Activated naive CD4-positive, alpha-beta T cell treated with anti-CD3 and anti-CD28 coated beads, Interleukin-2, amount 50 U/mL, for 24 hours (primary cell): ENCODE measurements around the gene CGB2.
"Not testable (repeated sequence)": the region's sequence is repeated elsewhere in the genome, so short reads cannot be mapped to it uniquely, and the experiment has no call there.

Source experiments
- H3K27ac Mint-ChIP-seq: one replicate; pipeline ENCODE4 v1.8.0; 2021; ENCODE audit warnings: mild to moderate bottlenecking, mixed read lengths
- H3K27me3 Mint-ChIP-seq: one replicate; pipeline ENCODE4 v1.8.0; 2021; ENCODE audit warnings: mixed read lengths
- H3K36me3 Mint-ChIP-seq: one replicate; pipeline ENCODE4 v1.8.0; 2021; ENCODE audit warnings: mixed read lengths
- H3K4me1 Mint-ChIP-seq: one replicate; pipeline ENCODE4 v1.8.0; 2021; ENCODE audit warnings: mixed read lengths
- H3K4me3 Mint-ChIP-seq: one replicate; pipeline ENCODE4 v1.8.0; 2021; ENCODE audit warnings: mild to moderate bottlenecking, mixed read lengths
- H3K9me3 Mint-ChIP-seq: one replicate; pipeline ENCODE4 v1.8.0; 2021; ENCODE audit warnings: mixed read lengths

CGB2 gene

GRCh38 chr19:49067554-49067953 is 35.9 kb downstream of the CGB2 start:
- Mint-ChIP-seq H3K9me3 (no peaks in the 10 kb centered on the region), H3K4me1 (peaks cover under 1% of the 10 kb centered on the region), H3K36me3 (peaks cover 8% of the 10 kb centered on the region), H3K4me3 (no peak overlapping the region), H3K27me3 (peaks cover 26% of the 10 kb centered on the region), H3K27ac (no peak overlapping the region)

GRCh38 chr19:49069026-49069425 is 37.3 kb downstream of the CGB2 start:
- Mint-ChIP-seq H3K4me3 (no peak overlapping the region), H3K27ac (no peak overlapping the region), H3K9me3 (no peaks in the 10 kb centered on the region), H3K36me3 (peaks cover 10% of the 10 kb centered on the region), H3K4me1 (peaks cover 11% of the 10 kb centered on the region), H3K27me3 (peaks cover 39% of the 10 kb centered on the region)

- no peak overlapping the region for H3K4me3 Mint-ChIP-seq
- H3K36me3 Mint-ChIP-seq, result peaks cover 10% of the 10 kb centered on the region
- H3K27ac Mint-ChIP-seq, result no peak overlapping the region
- peaks cover 43% of the 10 kb centered on the region for H3K27me3 Mint-ChIP-seq
- no peaks in the 10 kb centered on the region for H3K9me3 Mint-ChIP-seq
- peaks cover 11% of the 10 kb centered on the region for H3K4me1 Mint-ChIP-seq
Measured at GRCh38 chr19:49070416-49070815, 38.7 kb downstream of the CGB2 start.

- H3K4me3 Mint-ChIP-seq, result no peak overlapping the region
- H3K27ac Mint-ChIP-seq, result no peak overlapping the region
- H3K36me3 Mint-ChIP-seq, result peaks cover 10% of the 10 kb centered on the region
- H3K9me3 Mint-ChIP-seq, result no peaks in the 10 kb centered on the region
- peaks cover 41% of the 10 kb centered on the region for H3K27me3 Mint-ChIP-seq
- peaks cover 11% of the 10 kb centered on the region for H3K4me1 Mint-ChIP-seq
Measured at GRCh38 chr19:49071860-49072547, 40.3 kb downstream of the CGB2 start.

- Mint-ChIP-seq H3K9me3 (no peaks in the 10 kb centered on the region), H3K4me1 (peaks cover 11% of the 10 kb centered on the region), H3K27me3 (peaks cover 41% of the 10 kb centered on the region), H3K27ac (peak overlapping the region; percentile 49), H3K36me3 (peaks cover 10% of the 10 kb centered on the region), H3K4me3 (peak overlapping the region; percentile 79)
Measured at GRCh38 chr19:49073514-49074378, 42.1 kb downstream of the CGB2 start.

- H3K36me3 Mint-ChIP-seq, H3K27ac Mint-ChIP-seq, H3K4me3 Mint-ChIP-seq, H3K9me3 Mint-ChIP-seq: not testable (repeated sequence)
- Mint-ChIP-seq H3K4me1 (peaks cover 11% of the 10 kb centered on the region), H3K27me3 (peaks cover 32% of the 10 kb centered on the region)
Measured at GRCh38 chr19:49074869-49075268, 43.2 kb downstream of the CGB2 start.

- no peaks in the 10 kb centered on the region for H3K36me3 Mint-ChIP-seq
- H3K27ac Mint-ChIP-seq, result no peak overlapping the region
- H3K9me3 Mint-ChIP-seq, result no peaks in the 10 kb centered on the region
- H3K27me3 Mint-ChIP-seq, result peaks cover 7% of the 10 kb centered on the region
- H3K4me1 Mint-ChIP-seq, result peaks cover 8% of the 10 kb centered on the region
- H3K4me3 Mint-ChIP-seq, result no peak overlapping the region
Measured at GRCh38 chr19:49080392-49080791, 48.7 kb downstream of the CGB2 start.

- H3K4me1 Mint-ChIP-seq, result peaks cover 9% of the 10 kb centered on the region
- no peak overlapping the region for H3K27ac Mint-ChIP-seq
- no peak overlapping the region for H3K4me3 Mint-ChIP-seq
Measured at GRCh38 chr19:49081273-49081672, 49.6 kb downstream of the CGB2 start.

More at GRCh38 chr19:49081273-49081672, 49.6 kb downstream of the CGB2 start:
- no peaks in the 10 kb centered on the region for H3K9me3 Mint-ChIP-seq
- H3K36me3 Mint-ChIP-seq, result peaks cover 4% of the 10 kb centered on the region
- peaks cover 1% of the 10 kb centered on the region for H3K27me3 Mint-ChIP-seq
